HCEC 1CT (cell line): ENCODE data around the gene KCNT1.

Experiments
- DNase-seq: peaks from one replicate; pipeline ENCODE4 v3.0.0-alpha.2; 2017

The KCNT1 gene

DNA sequence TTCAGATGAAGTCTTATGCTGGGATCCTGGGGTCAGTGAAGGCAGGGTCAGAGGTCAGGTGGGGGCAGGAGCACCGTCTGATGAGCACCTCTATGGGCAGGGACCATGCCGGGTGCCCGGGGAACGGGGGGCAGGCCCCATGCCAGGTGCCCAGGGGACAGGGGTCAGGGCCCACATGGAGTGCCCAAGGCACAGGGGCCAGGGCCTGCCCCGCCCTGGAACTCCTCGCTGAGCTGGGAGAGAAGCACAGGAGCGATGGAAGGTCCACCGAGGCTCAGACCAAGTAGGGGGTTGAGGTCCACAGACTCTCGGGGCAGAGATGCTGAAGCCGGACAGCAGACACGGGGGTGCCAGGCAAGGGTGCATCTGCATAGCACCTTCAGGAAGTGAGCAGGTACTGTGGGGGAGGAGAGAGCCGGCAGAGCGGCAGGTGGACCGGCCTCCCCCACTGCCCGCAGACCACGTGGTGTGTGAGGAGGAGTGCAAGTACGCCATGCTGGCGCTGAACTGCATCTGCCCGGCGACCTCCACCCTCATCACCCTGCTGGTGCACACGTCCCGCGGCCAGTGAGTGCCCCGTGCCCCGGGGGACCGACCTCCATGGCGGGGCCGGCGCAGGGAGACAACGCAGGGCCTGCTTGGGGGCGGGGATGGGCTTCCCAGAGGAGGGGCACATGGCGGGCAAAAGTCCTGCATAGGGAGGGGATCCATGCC is 67.7 kb downstream of the KCNT1 start:
- no peak for DNase-seq

DNA sequence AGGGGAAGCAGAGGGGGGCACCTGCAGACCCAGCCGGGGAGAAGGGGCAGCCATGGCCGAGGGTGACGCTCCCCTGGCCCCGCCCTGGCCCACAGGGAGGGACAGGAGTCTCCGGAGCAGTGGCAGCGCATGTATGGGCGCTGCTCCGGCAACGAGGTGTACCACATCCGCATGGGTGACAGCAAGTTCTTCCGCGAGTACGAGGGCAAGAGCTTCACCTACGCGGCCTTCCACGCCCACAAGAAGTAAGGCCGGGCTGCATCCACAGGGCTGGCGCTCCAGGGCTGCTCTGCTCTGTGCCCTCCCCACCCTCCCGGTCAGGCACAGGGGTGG is 68.2 kb downstream of the KCNT1 start:
- DNase-seq = no peak

GRCh38 chr9:135770771-135771170 is 68.8 kb downstream of the KCNT1 start:
- no peak for DNase-seq

DNA sequence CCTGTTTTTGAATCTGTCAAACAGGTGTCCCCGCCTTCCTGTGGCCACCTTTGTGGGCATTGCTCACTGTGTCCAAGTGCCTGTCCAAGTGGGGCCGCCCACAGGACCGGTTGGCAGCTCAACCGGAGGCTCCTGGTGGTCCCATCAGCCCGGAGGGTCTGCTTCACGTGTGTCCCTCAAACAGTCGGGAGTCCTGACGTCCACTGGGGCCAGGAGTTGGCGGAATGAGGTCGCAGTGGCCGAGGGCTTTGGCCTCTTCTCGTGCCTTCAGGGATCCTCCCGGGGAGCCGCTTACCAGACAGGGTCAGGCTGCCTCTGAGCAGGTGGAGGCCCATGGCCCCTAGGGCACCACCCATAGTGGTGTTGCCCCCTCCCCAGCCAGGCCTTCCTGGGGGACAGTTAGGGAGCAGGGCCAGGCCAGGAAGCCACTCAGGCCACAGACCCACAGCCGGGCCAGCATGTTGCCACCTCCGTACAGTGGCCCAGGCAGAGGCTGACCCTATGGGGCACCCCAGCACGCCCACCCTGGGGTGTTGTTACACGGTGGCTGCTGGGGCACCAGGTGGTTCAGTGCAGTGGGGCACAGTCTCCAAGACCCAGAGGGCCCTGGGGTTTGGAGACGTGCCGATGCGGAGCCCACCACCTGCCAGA is 69.5 kb downstream of the KCNT1 start:
- DNase-seq = no peak

- no peak for DNase-seq
Measured at GRCh38 chr9:135772056-135772646, 70.2 kb downstream of the KCNT1 start.

DNA sequence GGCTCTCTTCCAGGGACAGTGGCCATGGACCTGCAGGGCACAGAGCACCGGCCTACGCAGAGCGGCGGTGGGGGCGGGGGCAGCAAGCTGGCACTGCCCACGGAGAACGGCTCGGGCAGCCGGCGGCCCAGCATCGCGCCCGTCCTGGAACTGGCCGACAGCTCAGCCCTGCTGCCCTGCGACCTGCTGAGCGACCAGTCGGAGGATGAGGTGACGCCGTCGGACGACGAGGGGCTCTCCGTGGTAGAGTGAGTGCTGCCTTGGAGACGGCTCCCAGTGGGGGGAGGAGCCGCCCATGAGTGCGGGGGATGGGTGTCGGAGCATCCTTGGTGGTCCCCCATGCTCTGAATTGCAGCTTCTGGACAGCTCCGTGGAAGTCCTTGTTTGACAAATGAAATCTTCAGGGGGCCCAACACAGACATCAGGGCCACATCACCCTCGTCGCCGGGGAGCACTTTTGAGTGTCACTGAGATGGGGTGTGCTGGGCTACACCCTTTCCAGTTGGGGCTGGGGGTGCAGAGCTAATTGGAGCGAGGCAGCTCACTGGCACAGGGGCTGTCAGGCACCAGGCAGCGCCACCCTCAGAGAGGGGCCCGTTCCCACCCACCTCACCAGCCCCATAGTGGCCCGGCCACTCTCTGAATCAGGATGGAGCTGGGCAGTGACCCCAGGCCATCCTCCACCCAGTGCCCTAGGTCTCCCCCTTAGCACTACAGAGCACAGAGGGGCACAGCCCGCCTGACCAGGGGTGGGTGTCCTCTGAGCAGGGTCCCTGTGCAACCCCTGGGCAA is 70.9 kb downstream of the KCNT1 start:
- DNase-seq = no peak

DNA sequence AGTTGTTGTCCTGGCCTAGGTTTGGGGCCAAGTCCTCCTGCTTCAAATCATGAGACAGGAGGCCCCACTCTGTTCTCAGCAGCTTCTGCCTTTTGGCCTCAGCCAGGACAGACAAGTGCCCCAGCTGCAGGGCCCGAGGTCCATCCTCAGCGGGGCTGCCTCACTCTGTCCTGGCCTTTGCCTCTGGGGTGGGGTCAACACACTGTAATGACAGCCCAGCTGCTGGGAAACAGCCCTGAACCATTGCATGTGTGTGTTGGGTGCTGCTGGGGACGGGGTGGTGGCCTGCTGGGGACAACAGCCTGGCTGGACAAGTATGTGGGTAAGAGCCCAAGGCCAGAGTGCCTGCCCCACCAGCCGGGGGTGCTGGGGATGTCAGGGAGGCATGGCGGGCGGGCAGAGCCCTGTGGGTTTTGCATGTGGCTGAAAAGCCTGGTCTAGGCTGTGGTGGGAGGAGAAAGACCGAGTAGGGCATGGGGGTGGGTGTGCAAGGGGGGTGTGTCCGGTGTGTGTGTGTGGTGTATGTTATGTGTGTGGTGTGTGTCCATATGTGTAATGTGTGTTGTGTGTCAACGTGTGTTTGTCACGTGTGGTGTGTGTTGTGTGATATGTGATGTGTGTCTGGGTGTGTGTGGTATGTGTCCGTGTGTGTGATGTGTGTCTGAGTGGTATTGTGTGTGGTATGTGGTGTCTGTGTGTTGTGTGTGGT is 71.7 kb downstream of the KCNT1 start:
- DNase-seq = no peak

DNA sequence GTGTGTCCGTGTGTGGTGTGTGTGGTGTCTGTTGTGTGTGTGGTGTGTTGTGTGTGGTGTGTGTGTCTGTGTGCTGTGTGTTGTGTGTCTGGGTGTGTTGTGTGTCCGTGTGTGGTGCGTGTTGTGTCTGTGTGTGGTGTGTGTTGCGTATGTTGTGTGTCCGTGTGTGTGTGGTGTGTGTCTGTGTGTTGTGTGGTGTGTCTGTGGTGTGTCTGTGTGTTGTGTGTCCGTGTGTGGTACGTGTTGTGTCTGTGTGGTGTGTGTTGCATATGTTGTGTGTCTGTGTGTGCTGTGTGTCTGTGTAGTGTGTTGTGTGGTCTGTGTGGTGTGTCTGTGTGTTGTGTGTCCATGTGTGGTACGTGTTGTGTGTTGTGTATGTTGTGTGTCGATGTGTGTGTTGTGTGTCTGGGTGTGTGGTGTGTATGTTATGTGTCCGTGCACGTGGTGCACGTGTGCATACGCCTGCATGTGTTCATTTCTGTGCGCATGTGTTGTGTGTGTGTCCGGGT is 72.3 kb downstream of the KCNT1 start:
- DNase-seq = no peak

GRCh38 chr9:135774794-135775525 is 73.0 kb downstream of the KCNT1 start:
- no peak for DNase-seq

DNA sequence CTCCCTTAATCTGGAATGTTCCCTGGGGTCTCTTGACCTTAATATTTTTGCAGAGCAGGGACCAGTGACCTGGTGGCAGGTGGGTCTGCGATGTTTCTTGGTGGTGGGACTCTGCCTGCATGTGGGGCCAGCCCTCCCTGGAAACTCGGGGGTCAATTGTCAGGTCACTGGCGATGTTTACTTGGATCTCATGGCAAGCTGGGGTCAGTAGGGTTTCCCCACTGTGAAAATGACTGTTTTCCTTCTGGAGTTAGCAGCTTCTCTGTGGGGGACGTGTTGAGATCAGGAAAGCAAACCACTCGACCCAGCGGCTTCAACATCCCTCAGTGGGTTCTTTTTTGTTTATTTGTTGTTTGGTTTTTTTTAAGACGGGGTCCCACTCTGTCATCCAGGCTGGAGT is 73.9 kb downstream of the KCNT1 start:
- no peak for DNase-seq

GRCh38 chr9:135776893-135777622 is 75.1 kb downstream of the KCNT1 start:
- DNase-seq = no peak

DNA sequence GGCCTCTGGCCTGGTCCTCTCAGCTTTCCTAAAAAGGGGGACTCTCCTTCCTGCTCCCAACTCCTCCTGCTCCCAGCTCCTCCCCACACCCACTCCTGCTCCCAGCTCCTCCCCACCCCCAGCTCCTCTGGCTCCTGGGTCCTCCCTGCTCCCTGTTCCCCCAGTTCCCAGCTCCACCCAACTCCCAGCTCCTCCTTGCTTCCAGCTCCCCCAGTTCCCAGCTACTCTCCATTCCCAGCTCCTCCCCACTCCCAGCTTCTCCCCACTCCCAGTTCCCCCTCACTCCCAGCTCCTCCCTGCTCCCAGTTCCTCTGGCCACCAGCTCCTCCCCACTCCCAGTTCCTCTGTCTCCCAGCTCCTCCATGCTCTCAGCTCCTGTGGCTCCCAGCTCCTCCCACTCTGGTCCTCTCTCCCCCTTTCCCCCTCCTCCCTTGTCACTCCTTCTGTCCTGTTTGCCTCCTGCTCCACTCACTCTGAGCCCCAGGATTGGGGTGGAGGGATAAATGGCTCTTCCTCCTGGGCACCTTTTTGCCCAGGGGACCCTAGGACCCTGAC is 75.7 kb downstream of the KCNT1 start:
- no peak for DNase-seq

DNA sequence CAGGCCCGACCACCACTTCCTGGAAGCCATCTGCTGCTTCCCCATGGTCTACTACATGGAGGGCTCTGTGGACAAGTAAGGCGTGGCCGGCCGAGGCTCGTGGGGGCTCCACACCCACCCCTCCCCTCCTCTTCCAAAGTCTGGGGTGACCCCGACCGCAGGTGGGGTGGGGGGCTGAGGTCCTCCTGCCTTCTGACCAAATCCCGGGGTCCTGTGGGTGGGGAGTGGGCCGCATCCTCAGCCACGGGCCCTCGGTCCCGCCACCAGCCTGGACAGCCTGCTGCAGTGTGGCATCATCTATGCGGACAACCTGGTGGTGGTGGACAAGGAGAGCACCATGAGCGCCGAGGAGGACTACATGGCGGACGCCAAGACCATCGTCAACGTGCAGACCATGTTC is 76.4 kb downstream of the KCNT1 start:
- no peak for DNase-seq

- no peak for DNase-seq
Measured at GRCh38 chr9:135779571-135779970, 77.6 kb downstream of the KCNT1 start.

GRCh38 chr9:135780086-135780485 is 78.1 kb downstream of the KCNT1 start:
- DNase-seq = no peak

GRCh38 chr9:135780626-135781025 is 78.6 kb downstream of the KCNT1 start:
- DNase-seq = no peak

GRCh38 chr9:135782946-135783345 is 81.0 kb downstream of the KCNT1 start:
- no peak for DNase-seq

DNA sequence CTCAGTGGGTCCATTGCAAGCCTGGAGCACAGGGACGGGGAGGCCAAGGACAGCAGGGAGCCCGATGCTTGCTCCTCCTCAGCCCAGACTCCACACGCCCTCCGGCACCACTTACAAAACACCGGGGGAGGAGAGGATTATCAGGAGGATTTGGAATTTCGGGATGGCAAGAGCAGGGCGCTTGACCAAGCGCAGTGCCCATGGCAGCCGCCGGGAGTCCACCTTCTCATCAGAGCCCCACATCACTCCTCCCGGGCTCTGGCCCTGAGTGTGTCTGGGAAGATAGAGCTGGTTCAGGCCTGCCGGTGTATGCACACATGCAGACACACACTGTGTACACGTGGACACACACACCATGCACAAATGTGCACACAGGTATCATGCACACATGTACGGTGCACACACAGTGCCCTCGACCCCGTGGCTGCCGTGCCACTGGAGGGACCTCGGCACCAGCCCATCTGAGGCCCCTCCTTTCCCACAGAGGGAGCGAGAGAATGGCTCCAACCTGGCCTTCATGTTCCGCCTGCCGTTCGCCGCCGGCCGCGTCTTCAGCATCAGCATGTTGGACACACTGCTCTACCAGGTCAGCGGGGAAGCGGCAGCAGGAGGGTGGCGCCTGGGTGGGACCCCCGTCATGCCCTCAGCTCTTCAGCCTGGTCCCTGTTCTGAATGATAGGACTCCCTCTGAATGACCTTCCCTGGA is 81.7 kb downstream of the KCNT1 start:
- DNase-seq = no peak

DNA sequence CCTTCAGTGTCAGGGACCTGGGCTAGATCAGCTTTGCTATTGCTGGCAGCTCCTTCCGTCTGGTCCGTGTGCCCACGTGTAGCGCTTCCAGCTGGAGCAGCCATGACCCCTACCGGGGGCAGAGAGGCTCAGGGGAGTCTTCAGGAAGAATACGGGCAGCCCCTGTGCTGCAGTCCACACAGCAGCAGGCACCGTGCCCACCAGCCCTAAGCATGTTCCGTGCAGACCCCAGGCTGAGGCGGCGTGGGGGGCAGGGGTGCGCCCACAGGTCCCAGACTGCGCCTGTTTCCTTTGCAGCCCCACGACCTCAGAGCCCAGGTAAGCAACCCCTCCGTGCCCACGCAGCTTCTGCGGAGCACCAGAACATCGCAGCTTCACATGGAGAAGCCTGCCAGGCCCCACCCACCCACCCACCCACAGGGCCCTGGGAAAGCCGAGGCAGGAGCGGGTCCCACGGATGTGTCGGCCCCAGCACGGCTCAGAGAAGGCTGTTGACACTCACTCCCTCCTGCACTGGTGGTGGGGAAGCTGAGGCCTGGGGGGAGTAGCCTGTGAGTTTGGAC is 83.1 kb downstream of the KCNT1 start:
- DNase-seq = no peak

DNA sequence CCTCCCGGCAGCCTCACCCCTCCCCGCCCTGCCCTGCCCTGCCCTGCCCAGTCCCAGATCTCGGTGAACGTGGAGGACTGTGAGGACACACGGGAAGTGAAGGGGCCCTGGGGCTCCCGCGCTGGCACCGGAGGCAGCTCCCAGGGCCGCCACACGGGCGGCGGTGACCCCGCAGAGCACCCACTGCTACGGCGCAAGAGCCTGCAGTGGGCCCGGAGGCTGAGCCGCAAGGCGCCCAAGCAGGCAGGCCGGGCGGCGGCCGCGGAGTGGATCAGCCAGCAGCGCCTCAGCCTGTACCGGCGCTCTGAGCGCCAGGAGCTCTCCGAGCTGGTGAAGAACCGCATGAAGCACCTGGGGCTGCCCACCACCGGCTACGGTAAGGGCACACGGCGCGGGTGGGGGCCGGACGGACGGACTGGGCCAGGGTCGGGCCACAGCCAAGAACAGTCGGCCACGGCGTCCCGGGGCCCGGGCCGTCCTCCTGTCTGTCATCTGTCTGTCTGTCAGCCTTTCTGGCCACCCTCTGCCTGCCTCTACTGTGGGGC is 84.2 kb downstream of the KCNT1 start:
- DNase-seq = no peak
